NT2/D1 (cell line): ENCODE data around the gene PAXIP1.

ENCODE experiments used
- DNase-seq: peaks from one replicate; pipeline ENCODE4 v3.0.0-alpha.2; 2011; ENCODE audit warnings: low read depth, low spot score
- H3K27me3 ChIP-seq: 2 replicates; pipeline ENCODE4 v1.6.0; 2011; ENCODE audit warnings: mild to moderate bottlenecking; ENCODE audit not compliant: insufficient read length, insufficient read depth
- H3K36me3 ChIP-seq: 2 replicates; pipeline ENCODE4 v1.6.1; 2011; ENCODE audit warnings: mild to moderate bottlenecking, low read length, mixed read lengths; ENCODE audit not compliant: insufficient read depth, insufficient read length
- H3K4me1 ChIP-seq: 2 replicates; pipeline ENCODE4 v1.5.1; 2011; ENCODE audit not compliant: insufficient read depth, insufficient read length
- H3K4me3 ChIP-seq: 2 replicates; pipeline ENCODE4 v1.5.1; 2011; ENCODE audit warnings: low read depth; ENCODE audit not compliant: insufficient read length
- H3K9ac ChIP-seq: 2 replicates; pipeline ENCODE4 v1.6.0; 2011; ENCODE audit warnings: low read depth; ENCODE audit not compliant: insufficient read length
- H3K9me3 ChIP-seq: 2 replicates; pipeline ENCODE4 v1.5.1; 2011; ENCODE audit warnings: mild to moderate bottlenecking, low read length; ENCODE audit not compliant: insufficient read depth
- SUZ12 ChIP-seq: IDR thresholded peaks from 2 replicates; pipeline ENCODE4 v1.6.1; 2011; ENCODE audit not compliant: insufficient read length, insufficient read depth; ENCODE audit errors: extremely low read depth
- YY1 ChIP-seq: IDR thresholded peaks from 2 replicates; pipeline ENCODE4 v1.6.1; 2011; ENCODE audit not compliant: insufficient read length, insufficient read depth
- ZNF274 ChIP-seq: IDR thresholded peaks from 2 replicates; pipeline ENCODE4 v1.6.1; 2011; ENCODE audit warnings: mild to moderate bottlenecking, low read depth, low read length

PAXIP1 gene

DNA sequence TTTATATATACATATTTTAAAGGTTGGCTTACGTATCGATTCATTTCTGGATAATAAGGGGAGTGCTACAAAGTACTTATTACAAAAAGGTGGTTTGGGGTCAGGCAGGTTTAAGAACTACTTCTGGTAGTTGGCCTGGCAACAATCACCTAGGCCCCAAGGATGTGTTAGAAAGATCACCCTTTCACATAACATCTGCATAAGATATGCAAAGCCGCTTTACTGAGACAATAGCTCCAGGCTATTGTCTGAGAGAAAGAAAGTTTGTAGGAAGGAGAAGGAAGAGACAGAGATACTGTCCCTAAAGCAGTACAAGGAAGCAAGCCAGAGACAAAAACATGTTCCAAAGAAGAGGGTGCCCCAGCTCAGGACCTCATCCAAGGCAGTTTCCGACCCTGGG is 6.2 kb downstream of the PAXIP1 start:
- peaks cover 9% of the 10 kb centered on the region for H3K4me1 ChIP-seq
- no peaks in the 10 kb centered on the region for H3K9me3 ChIP-seq
- no peak overlapping the region for H3K9ac ChIP-seq
- H3K36me3 ChIP-seq, result peaks cover 82% of the 10 kb centered on the region
- DNase-seq, result peak; percentile 81
- TF ChIP-seq ZNF274 (no peak), YY1 (no peak), SUZ12 (no peak)
- no peaks in the 10 kb centered on the region for H3K27me3 ChIP-seq
- no peak overlapping the region for H3K4me3 ChIP-seq

DNA sequence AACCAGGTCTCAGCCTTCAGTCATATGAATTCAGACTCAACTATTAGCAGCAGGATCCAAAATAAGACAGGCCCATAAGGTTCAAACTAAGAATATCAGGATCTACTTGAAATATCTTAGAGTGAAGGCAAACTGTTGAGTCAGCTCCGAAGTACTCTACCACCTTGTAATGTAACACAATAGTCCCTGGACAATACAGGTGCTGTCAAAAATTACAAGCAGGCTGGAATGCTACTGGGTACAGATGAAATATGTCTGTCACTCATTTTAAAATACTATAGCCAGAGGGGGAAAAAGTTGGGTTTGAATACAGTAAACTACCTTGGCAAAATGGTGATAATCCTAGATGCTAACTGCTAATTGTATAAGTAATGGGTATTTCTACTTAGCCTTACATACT is 6.8 kb downstream of the PAXIP1 start:
- no peak overlapping the region for H3K9ac ChIP-seq
- no peaks in the 10 kb centered on the region for H3K27me3 ChIP-seq
- H3K4me1 ChIP-seq, result peaks cover 9% of the 10 kb centered on the region
- H3K4me3 ChIP-seq, result no peak overlapping the region
- TF ChIP-seq ZNF274 (no peak), SUZ12 (no peak), YY1 (no peak)
- H3K9me3 ChIP-seq, result no peaks in the 10 kb centered on the region
- DNase-seq, result no peak
- H3K36me3 ChIP-seq, result peaks cover 88% of the 10 kb centered on the region

DNA sequence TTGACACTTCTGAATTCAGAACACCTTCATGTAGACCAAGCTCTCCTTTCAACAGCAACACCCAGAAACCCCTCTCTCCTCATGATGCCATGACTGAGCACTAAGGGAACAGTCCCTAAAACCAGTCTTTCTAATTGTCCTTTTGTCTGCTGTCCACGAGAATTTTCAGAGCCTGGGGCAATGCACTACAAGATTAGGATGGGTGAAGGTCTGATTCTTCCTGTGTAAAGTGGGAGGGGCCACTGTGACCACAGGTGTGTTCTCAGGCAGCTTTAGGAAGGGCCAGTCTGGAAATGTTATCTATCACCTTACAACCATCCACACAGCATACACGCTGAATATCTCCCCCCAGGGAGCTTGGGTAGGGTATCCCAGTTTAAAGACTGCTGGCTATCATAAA is 7.9 kb downstream of the PAXIP1 start:
- no peak overlapping the region for H3K9ac ChIP-seq
- H3K4me1 ChIP-seq, result peaks cover 9% of the 10 kb centered on the region
- peaks cover 85% of the 10 kb centered on the region for H3K36me3 ChIP-seq
- H3K4me3 ChIP-seq, result no peak overlapping the region
- H3K27me3 ChIP-seq, result no peaks in the 10 kb centered on the region
- H3K9me3 ChIP-seq, result no peaks in the 10 kb centered on the region
- no peak for DNase-seq
- TF ChIP-seq YY1 (no peak), ZNF274 (no peak), SUZ12 (no peak)

DNA sequence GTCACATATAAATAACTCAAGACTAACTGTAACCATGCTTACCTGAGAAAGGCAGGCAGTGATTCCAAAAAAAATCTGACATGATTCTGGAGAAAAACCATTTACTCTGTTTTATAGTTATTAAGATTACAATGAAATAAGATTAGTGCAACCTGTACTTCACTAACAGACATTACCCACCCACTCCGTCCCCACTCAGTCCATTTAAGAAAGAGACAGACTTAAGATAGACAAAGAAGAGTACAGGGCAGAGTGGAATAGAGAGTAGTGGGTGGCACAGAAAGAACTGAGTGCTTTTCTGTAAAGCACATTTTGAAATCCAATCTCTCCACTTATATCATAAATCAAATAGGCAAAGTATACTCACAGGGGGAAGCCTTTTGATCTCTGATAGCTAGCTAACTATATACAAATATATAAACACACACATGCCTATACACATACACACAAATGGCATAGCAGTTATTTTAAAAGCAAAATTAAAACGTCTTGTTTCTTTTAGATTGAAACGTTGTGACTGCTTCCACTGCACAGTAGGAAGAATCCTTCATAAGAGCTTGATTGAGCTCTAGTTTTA is 11.9 kb downstream of the PAXIP1 start:
- no peaks in the 10 kb centered on the region for H3K27me3 ChIP-seq
- no peak overlapping the region for H3K9ac ChIP-seq
- peaks cover 1% of the 10 kb centered on the region for H3K4me1 ChIP-seq
- no peak overlapping the region for H3K4me3 ChIP-seq
- DNase-seq, result no peak
- no peaks in the 10 kb centered on the region for H3K9me3 ChIP-seq
- H3K36me3 ChIP-seq, result peaks cover 73% of the 10 kb centered on the region
- TF ChIP-seq SUZ12 (no peak), ZNF274 (no peak), YY1 (no peak)

DNA sequence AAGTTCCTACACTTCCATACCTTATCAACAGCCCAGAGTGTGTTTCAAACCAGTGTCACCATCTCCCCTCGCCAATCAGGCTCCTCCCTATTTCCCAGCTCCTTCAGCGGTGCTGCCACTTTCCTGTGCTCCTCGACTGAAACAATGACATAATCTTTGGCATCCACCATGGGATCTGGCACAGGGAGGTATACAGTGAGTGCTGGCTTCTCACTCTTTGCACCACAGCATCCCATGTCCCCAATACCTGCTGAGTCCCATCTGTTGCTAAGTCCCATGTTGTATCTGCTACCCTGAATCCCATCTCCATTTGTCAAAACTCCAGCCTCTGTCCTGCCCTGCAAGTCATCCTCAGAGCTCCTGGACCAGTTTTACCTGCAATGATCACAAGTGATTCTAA is 15.4 kb downstream of the PAXIP1 start:
- H3K4me1 ChIP-seq, result no peaks in the 10 kb centered on the region
- no peak for DNase-seq
- peaks cover 54% of the 10 kb centered on the region for H3K36me3 ChIP-seq
- no peaks in the 10 kb centered on the region for H3K27me3 ChIP-seq
- TF ChIP-seq YY1, result no peak
- TF ChIP-seq ZNF274, result no peak
- TF ChIP-seq SUZ12, result no peak
- no peak overlapping the region for H3K4me3 ChIP-seq
- no peaks in the 10 kb centered on the region for H3K9me3 ChIP-seq
- no peak overlapping the region for H3K9ac ChIP-seq

DNA sequence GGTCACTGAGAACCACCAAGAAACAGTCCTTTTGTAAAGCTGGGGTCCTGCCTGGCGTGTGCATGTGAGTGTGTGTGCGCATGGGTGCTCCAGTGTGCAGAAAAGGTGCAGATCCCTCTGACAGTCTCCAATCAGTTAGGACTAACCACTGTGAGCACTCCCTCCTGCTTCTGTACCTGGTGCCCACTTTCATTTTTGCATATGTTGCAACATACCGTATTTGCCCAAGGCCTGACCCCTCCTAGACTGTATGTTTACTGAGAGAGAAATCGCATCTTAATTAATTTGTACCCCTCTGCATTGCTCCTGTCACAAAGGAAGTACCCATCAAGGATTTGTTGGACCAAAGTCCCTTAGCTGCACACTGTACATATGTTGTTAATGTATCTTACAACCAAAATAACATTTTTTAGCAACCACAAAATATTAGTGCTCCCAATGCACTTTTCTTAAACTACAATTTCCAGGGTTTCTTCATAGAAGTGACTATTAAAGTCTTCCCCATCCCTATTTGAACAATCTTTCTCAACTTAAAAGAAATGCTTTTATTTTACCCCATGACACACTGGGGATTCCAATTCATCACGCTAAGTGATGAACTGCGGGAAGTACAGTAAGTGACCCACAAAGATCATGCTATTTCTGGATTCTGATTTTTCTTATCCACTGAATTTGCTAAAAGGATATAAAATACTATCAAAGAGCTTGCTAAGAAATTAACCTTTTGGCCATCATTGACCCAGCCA is 16.6 kb downstream of the PAXIP1 start:
- Histone ChIP-seq H3K9ac (no peak overlapping the region), H3K36me3 (peaks cover 54% of the 10 kb centered on the region), H3K9me3 (no peaks in the 10 kb centered on the region), H3K4me1 (no peaks in the 10 kb centered on the region), H3K27me3 (no peaks in the 10 kb centered on the region), H3K4me3 (no peak overlapping the region)
- DNase-seq, result no peak
- TF ChIP-seq SUZ12 (no peak), YY1 (no peak), ZNF274 (no peak)

DNA sequence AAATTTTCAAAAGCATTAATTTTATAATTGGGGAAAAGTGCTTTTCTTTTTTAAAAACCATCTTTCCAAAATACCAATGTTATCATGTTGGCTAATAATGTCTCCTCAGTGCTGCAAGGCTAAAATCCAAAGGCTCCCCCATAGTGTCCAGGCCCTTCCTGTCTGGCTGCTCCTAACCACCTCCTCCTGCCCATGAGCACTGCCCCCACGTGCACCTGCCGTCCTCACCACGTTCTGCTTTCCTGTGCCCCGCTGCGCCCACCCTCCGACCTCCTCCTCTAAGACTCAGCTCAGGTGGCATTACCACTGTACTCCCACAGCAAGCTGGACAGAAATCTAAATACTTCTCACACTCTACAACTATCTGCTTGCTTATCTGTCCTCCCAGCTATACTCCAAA is 17.7 kb downstream of the PAXIP1 start:
- H3K4me1 ChIP-seq, result no peaks in the 10 kb centered on the region
- TF ChIP-seq SUZ12 (no peak), YY1 (no peak), ZNF274 (no peak)
- no peaks in the 10 kb centered on the region for H3K9me3 ChIP-seq
- no peak overlapping the region for H3K4me3 ChIP-seq
- H3K27me3 ChIP-seq, result no peaks in the 10 kb centered on the region
- H3K9ac ChIP-seq, result no peak overlapping the region
- no peak for DNase-seq
- peaks cover 53% of the 10 kb centered on the region for H3K36me3 ChIP-seq
